Suppressor macrophage (primary cell): ENCODE data around the gene SMARCA5.
"Not testable (repeated sequence)": the region's sequence is repeated elsewhere in the genome, so short reads cannot be mapped to it uniquely, and the experiment has no call there.

ENCODE experiments used
- DNase-seq, 4 experiments: peaks; one replicate each; pipeline ENCODE4 v3.0.0-alpha.2; 2020 to 2022
- total RNA-seq, 17 experiments: gene quantifications; one replicate each; lab custom pipeline; 2026; ENCODE audit warnings: mixed read lengths in 6 of 17, inconsistent platforms in 3 of 17; lab: John Stamatoyannopoulos, UW

SMARCA5 gene, protein sequence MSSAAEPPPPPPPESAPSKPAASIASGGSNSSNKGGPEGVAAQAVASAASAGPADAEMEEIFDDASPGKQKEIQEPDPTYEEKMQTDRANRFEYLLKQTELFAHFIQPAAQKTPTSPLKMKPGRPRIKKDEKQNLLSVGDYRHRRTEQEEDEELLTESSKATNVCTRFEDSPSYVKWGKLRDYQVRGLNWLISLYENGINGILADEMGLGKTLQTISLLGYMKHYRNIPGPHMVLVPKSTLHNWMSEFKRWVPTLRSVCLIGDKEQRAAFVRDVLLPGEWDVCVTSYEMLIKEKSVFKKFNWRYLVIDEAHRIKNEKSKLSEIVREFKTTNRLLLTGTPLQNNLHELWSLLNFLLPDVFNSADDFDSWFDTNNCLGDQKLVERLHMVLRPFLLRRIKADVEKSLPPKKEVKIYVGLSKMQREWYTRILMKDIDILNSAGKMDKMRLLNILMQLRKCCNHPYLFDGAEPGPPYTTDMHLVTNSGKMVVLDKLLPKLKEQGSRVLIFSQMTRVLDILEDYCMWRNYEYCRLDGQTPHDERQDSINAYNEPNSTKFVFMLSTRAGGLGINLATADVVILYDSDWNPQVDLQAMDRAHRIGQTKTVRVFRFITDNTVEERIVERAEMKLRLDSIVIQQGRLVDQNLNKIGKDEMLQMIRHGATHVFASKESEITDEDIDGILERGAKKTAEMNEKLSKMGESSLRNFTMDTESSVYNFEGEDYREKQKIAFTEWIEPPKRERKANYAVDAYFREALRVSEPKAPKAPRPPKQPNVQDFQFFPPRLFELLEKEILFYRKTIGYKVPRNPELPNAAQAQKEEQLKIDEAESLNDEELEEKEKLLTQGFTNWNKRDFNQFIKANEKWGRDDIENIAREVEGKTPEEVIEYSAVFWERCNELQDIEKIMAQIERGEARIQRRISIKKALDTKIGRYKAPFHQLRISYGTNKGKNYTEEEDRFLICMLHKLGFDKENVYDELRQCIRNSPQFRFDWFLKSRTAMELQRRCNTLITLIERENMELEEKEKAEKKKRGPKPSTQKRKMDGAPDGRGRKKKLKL
- total RNA-seq = 127 to 559 (median 189) reads per million in 17 experiments

DNA sequence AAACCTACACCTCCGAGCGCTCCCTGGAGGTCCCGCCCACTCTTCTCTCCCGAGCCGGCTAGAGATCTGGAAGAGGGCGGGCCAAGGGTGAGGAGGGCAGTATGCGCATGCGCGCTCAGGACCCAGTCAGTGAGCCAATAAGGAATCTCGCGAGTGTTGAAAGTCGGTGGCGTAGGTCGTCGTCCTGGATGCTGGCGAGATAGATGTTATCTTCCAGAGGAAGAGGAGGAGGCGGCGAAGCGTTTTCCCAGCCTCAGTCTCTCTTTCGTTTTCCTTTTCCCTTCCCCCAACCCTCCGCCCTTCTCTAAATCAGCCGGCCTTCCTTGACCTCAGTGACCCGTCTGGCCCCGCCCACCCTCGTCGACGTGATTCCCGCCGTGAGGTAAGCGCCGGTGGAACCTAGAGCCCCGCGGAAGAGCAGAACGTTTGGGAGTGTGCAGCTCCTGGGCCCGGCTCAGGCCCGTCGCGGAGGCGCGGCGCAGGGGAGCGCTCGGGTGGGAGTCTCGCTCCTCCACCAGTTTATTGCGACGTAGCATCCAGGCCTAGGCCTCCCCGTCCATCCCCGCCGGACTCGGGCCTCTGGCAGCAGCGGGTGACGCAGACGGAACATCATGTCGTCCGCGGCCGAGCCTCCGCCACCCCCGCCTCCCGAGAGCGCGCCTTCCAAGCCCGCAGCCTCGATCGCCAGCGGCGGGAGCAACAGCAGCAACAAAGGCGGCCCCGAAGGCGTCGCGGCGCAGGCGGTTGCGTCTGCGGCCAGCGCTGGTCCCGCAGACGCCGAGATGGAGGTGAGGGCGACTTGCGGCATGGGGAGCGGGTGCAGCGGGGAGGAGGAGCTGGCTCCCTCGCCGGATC lies at the start of gene SMARCA5:
TSS of gene SMARCA5 (plus strand) at position 389 of the 855 bp plus-strand sequence. CDS start at position 612, 223 bp downstream.
- DNase-seq = peak; percentile 97 to 100 (median 98)

DNA sequence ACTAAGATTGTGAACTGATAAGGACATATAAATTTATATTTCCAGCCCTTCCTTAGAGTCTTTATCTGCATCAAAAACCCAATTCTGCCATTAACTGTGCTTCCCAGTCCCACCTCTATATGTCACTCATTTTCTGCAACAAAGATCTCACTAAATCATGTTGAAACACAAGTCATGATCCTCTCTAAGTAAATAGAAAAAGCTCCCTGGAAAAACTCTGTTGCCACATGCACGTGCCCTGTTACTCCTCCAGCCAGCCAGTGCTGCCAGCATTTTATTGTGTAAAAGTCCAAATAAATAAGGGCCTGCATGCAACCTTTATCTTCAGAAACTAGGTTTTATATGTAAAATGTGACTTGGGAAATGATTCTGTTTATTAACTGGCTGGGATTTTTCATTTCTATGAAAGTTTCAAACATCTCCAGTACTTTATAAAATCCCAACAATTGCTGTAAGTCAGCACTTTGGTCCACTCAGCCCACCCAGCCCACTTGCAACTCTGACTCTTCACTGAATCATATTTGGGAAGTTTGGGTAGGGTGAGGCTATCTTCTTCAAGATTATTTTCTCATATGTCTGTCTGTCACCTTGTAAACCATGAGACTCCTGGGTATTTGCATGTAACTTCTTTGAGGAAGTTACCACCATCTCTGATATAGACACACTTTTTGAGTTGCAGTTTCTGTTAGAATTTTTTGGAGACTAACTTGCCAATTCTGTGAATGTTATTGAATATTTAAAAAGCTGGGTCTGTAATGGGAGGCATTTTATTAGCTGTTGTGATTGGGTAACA lies 40.0 kb upstream of the SMARCA5 start:
- DNase-seq = peak in 3 of 4 experiments; percentile 1 to 7 (median 6)

DNA sequence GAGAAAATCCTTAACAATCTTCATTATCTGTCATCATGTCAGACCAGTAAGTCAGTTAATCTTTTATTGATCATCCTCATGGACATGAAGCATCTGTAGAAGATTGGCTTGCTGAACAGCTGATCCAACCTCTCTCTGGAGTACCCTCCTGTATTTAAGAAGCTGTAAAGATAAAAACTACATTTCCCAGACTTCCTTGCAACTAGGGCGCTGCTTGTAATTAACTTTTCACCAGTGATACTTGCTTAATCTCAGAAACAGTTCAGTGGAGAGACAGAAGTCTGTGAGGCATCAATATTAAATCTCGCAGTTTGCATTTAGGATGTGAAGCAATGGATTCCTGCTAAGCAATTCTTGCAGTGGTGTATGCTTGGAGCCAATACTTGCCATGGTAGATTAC lies 36.0 kb upstream of the SMARCA5 start:
- DNase-seq = no peak

DNA sequence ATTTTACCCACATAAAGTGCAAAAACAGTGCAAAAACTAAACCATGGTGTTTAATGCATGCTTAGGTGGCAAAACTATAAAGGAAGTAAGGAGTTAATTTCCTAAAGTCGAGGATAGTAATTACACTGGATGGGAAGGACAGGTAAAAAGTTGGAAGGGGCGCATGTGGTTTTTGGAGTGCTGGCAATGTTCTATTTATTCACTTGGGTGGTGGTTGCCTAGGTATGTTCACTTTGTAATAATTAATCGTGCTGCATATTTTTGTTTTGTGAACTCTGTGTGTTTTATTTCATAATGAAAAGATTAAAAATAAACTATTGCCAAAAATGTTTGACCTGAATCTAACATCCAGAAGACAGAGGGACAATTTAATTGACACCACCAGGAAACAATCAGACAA lies 32.1 kb upstream of the SMARCA5 start:
- no peak for DNase-seq

DNA sequence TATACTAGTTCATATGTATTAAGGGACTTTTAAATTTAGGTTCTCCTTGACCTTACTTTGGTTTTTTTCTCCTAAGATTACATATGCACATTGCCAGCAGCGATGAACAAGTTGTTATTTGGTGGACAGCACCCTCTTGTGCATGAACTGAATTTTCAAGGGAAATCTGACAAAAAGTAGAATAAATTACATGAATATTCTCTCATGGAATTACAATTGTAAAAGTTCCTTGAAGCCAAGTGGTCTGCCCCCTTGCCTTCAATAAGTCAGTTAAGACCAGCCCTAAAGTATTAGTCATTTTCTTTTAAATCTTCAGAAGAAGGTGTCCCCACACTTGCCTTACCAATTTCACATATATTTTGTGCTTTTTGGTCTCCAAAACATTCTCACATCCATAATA lies 30.7 kb upstream of the SMARCA5 start:
- peak; percentile 43 to 59 (median 47) for DNase-seq

DNA sequence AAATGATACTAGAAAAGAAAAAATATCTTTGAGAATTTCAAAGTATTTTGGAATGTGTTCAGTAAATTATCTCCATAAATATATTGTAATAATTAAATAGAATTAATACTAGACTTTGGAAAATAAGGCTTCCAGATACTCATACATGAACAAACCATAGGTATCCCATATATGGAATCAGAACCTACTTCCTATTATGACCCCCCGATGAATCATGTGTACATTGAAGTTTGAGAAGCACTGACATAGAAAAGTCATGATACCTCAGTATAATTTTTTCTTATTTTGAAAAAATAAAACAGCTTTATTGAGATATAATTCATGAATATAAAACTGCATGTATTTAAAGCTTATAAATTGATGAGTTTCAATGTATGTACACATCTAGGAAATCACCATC lies 27.2 kb upstream of the SMARCA5 start:
- DNase-seq = no peak

DNA sequence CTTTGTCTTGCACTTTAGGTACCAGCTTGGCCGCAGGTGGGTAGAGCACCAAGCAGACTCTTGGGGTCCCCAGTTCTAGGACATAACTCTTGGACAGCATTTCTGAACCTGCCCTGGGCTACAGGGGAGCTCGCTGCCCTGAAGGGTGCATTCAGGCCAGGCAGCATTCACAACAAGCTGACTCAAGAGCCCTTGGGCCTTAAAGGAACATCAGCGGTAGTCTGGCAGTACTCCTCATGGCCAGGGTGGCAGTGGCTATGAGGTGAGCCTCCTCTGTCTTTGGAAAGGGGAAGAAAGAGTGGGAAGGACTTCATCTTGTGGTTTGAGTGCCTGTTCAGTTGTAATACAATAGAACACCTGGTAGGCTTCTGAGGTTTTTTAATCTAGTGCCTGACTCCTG lies 24.8 kb upstream of the SMARCA5 start:
- DNase-seq = peak; percentile 4 to 34 (median 14)

DNA sequence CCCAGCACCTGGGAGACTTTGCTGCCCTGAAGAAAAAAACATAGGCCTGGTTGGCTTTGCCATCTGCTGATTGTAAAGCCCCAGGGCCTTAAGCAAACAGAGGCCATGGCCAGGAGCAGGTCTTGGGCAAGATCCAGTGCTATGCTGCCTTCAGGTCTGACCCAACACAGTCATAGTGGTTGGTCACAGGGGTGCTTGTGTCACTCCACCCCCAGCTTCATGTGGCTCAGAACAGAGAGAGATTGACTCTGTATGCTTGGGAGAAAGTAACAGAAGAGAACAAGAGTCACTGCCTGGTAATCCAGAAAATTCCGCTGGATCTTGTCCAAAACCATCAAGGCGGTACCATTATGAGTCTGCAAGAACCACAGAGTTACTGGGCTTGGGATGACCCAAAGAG lies 24.4 kb upstream of the SMARCA5 start:
- peak; percentile 10 to 51 (median 42) for DNase-seq

DNA sequence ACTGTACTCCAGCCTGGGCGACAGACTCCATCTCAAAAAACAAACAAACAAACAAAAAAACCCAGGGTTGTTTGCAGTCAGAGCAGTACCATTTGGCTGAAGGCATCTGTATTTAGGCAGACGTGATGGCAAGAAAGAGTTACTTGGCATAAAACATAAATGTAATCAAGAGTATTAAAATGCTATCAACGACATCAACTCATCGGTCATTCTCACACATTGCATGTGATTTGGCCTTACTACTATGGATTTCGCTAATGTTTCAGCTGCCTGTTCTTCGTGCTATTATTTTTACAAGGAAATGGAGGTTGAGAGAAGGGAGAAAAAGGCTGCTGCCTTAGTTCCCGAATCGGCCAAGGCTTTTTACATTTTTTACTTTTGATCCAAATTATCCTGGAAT lies 15.5 kb upstream of the SMARCA5 start:
- no peak for DNase-seq

DNA sequence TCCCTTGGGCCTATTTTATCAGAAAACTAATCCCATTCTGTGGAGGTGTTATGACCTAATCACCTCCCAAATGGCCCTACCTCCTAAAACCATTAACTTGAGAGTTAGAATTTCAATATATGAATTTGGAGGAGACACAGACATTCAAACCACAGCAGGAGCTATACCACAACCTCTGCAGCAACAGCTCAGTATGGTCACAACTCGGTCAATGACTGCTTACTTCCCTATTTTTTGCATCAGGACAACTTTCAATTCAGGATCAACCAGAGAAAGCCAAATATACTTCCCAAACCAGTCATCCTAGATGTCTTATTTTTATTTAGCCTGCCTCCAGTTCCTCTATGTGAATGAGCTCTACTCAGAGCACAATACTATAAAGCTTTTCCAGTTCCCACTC lies 11.3 kb upstream of the SMARCA5 start:
- peak; percentile 17 to 55 (median 36) for DNase-seq

DNA sequence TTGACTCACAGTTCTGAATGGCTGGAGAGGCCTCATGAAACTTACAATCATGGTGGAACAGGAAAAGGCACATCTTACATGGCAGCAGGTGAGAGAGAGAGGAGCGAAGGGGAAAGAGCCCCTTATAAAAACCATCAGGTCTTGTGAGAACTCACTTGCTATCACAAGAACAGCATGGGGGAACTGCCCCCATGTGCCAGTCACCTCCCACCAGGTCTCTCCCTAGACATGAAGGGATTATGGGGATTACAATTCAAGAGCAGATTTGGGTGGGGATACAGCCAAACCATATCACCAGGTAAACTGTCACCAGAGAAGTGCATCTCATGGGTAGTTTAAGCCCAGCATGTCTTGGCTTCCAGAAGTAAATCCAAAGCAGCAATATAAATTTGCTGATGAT lies 7.5 kb upstream of the SMARCA5 start:
- no peak for DNase-seq

DNA sequence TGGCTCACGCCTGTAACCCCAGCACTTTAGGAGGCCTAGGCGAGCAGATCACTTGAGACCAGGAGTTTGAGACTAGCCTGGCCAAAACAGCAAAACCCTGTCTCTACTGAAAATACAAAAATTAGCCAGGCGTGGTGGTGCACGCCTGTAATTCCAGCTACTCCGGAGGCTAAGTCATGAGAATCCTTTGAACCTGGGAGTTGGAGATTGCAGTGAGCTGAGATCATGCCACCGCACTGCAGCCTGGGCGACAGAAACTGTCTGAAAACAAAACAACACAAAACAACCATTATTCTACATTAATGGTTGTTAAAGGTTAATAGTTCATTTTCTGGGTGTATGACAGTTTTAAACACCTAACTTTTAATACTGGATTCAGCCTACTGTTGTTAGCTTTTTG lies 1.6 kb upstream of the SMARCA5 start:
- no peak for DNase-seq

DNA sequence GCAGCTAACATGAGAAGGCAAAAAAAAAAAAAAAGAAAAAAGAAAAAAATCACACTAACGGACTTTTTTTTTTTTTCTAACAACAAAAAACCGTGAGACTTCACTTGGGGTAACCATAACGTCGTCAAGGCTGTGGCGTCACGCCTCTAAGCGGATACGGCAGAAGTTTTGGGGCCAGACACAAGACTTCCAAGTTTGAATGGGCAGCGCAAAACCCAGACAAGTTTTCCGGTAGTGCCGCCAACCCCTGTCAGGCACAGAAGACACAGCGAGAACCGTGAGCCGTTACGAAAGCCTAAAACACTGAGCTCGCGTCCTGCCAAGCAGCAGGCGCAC lies 556 bp upstream of the SMARCA5 start:
- DNase-seq = no peak

DNA sequence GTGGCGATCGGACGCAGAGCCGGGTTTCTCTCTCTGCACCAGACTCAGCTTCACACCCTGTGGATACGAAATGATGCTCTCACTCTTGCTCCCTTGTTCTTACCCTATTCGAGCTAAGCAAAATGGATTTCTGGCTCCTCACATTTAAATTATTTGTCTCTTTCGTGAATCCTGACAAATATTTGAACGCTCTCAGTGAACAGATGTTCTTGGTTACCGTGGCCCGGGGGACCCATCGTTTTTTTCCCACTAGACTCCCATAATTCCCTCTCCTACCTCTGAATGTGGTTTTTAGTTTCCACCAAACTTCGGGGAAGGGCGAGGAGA lies 630 bp downstream of the SMARCA5 start:
- DNase-seq = no peak

DNA sequence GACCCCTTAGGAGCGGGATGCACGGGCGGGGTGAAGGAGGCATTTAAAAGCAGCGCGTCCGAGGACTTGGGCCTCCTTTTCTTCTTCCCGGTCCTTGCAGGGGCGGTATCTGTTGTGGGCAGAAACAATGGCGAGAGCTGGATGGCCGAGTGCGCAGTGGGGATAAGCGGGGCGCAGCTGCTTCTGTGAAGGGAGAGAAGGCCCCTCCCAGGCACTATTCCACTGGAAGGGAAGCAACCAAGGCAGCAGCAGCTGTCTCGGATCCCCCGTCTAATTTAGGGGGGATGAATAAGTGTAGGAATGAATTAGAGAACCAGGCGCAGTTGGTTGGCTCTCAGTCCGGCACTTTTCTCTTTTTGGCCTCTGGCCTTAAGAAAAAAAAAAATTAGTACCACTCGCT lies 995 bp downstream of the SMARCA5 start:
- DNase-seq = peak; percentile 42 to 69 (median 49)

DNA sequence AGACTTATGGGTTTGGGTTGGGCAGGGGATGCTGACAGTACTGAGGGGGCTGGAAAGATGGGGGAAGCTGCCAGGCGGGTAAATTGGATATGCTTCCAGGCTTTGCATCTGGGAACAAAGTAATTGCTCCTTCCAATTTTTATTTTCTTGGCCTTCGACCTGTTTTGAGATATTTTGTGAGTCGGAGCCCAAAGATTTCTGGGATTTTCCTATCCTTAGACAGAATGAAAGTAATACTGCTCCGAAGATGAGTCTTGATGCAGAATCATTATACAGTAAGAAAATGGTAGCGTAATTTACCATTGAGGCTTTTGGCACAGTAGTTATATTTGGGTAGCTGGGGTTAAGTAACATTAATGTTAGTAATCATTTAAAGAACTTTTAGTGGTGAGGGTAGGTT lies 1.4 kb downstream of the SMARCA5 start:
- no peak for DNase-seq

DNA sequence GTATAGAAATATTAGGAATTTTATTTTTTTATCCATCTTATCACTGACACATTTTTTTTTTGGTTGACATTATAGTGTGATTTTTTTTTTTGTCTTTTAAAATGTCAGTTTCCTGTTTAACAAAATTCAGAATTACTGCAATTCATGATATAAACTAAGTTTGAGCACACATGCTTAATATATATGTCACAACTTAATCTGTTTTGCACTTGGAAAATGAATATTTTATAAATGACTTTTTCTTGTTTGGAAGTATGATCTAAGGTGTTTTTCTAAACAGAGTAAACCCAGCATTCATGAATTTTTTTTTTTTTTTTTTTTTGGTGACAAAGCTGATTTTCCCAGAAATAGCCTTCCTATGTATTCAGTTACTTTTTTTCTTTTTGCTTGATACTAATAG lies 2.4 kb downstream of the SMARCA5 start:
- DNase-seq = no peak

DNA sequence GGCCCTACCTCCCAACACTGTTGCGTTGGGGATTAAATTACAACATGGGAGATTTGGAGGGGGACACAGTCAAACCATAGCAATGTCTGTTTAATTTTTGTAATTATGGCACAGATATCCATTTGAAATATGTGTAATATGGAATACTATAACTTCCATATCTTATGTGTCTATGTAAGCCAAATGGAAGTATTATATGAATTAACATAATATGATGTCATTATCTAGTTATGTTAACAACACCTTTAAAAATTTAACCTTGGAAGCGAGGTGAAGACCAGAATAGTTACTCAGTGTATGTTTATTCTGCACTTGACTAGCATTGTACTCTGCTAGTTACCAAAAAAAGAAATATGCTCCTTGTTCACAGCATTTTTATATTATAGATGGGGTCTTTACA lies 4.3 kb downstream of the SMARCA5 start:
- DNase-seq = no peak

DNA sequence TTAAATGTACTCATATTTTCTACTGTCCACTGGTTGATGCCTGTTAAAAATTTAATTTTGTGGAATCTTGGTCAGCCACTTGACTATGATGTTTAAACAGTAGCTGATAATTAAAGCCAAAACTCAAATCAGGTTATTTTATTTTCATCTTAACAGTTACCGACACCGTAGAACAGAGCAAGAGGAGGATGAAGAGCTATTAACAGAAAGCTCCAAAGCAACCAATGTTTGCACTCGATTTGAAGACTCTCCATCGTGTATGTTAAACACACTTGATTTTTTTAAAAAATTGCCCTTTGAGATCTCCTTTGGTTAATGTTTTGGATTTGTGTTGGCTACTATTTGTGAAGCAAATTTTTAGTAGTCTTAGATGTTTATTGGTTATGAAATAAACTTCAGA lies 10.7 kb downstream of the SMARCA5 start:
- no peak for DNase-seq

DNA sequence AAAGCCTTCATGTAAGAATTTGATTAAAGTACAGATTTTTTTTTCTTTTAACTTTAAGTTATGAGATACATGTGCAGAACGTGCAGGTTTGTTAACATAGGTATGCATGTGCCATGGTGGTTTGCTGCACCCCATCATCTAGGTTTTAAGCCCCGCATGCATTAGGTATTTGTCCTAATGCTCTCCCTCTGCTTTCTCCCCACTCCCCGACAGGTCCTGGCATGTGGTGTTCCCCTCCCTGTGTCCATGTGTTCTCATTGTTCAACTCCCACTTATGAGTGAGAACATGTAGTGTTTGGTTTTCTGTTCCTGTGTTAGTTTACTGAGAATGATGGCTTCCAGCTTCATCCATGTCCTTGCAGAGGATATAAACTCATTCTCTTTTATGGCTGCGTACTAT lies 14.5 kb downstream of the SMARCA5 start:
- not testable (repeated sequence) for DNase-seq

DNA sequence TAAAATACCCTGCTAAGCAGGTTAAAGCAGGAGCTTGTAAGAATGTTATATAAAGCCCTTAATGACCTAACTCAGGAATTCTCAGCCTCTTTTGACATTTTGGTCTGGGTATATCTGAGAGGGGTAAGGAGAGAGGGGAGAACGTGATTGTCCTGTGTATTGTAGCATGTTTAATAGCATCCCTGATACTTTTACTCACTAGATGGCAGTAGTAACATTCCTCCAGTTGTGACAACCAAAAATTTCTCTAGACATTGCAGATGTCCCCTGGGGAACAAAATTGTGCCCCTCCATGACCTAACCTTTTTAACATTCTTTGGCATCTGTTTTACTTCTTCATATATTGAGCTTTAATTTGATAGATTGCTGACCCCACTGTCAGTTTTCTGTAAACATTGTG lies 17.9 kb downstream of the SMARCA5 start:
- DNase-seq = peak in 1 of 4 experiments; percentile 5
